Measurements from ENCODE around the gene HELQ.

- TF ChIP-seq CTCF (conservative IDR thresholded peaks at IDR 0.05 in 1 of 2, IDR thresholded peaks at IDR 0.05 in 1 of 2; ENCODE audit: low read depth in 1 of 2, low read length in 2 of 2) (no peak), EZH2 (IDR thresholded peaks at IDR 0.05; ENCODE audit: low read length, missing control alignments) (no peak)
Measured at GRCh38 chr4:83504996-83505395, 49.4 kb upstream of the HELQ start.

Measured in fibroblast of lung (primary cell).